LNCAP (cell line): ENCODE measurements around the gene ZNF684.
A peak's percentile ranks its signal among the peaks of the same experiment; 100 is the strongest.

Source experiments
- TF ChIP-seq, protein P1 (sequence below): fragments of 450-650 bp; IDR thresholded peaks from 2 replicates; pipeline ENCODE4 v1.5.1; 2017; ENCODE audit warnings: mild to moderate bottlenecking

ZNF684 gene

DNA sequence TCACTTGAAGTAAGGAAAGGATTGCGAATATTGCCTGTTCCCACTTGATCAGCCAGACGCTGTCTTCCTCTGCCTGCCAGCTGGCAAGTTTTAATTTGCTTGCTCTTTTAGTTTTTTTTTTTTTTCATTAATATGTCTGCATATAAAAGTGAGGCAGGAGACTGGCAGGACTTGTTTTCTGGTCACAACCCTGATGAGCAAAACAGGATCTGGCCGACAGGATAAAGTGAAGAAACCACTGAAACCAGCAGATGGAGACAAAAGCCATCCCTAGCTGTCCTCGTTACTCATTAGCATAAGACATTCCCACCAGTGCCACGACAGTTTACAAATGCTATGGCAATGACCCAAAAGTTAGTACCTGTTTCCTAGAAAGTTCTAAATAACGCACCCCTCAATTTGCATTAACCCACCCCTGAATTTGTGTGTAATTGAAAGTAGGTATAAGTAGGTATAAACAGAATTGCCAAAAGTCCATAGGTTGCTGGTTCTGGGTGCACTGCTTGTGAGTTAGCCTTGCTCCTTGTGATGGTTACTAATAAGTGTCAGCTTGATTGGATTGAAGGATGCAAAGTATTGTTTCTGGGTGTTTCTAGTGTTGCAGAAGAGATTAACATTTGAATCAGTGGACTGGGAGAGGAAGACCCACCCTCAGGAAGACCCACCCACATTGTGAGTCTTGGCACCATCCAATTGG is 60.8 kb downstream of the ZNF684 start:
- TF ChIP-seq, protein P1, sequence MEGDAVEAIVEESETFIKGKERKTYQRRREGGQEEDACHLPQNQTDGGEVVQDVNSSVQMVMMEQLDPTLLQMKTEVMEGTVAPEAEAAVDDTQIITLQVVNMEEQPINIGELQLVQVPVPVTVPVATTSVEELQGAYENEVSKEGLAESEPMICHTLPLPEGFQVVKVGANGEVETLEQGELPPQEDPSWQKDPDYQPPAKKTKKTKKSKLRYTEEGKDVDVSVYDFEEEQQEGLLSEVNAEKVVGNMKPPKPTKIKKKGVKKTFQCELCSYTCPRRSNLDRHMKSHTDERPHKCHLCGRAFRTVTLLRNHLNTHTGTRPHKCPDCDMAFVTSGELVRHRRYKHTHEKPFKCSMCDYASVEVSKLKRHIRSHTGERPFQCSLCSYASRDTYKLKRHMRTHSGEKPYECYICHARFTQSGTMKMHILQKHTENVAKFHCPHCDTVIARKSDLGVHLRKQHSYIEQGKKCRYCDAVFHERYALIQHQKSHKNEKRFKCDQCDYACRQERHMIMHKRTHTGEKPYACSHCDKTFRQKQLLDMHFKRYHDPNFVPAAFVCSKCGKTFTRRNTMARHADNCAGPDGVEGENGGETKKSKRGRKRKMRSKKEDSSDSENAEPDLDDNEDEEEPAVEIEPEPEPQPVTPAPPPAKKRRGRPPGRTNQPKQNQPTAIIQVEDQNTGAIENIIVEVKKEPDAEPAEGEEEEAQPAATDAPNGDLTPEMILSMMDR, result peak; percentile 73

DNA sequence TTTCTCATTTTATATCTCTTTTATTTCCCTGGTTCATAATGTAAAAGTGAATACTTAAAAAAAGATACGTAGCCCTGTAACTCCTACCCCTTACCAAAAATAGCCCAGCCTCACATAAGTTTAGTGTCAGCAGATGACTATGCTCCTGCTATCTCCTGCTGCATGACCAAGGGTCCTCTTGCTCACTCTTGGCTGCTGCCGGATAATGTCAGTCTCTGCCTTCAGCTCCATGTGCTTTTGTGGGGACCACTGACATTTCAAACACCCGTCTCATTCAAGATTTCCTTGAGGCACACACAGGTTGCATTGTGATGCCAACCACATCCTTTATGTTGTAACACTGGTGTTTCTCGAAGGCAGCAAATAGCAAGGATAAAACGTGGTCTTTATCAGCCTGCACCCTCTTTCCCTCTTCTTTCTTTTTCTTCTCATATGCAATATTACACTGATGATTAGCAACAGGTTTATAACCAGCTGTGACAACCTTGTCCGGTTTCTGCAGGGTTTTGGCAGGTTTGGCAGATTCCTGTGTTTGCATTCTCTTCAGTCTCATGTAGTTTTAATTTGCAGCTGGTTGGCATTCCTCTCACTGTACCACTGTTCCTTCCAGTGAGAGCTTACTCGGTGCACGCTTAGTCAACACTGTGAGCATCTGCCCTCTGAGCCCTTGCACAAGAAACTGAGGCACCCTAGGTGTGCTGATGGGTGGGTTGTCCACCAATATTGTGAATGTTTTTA is 62.2 kb downstream of the ZNF684 start:
- TF ChIP-seq, protein P1, result no peak

DNA sequence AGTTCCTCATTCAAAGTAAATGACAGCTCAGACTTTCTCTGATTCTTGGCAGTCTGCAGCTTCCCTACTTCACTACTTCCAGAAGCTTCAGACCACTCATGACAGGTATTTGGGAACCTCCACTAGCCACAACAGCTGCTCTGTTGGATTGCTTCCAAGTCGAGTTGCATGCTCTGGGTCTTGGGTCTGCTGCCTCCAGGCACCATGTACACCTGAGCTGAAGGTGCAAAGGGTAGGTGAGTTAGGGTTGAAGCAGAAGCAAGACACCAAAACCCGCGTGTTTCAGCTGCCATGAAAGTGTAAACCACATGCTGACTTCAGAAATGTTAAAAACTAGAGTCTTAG is 62.7 kb downstream of the ZNF684 start:
- TF ChIP-seq, protein P1, result no peak

DNA sequence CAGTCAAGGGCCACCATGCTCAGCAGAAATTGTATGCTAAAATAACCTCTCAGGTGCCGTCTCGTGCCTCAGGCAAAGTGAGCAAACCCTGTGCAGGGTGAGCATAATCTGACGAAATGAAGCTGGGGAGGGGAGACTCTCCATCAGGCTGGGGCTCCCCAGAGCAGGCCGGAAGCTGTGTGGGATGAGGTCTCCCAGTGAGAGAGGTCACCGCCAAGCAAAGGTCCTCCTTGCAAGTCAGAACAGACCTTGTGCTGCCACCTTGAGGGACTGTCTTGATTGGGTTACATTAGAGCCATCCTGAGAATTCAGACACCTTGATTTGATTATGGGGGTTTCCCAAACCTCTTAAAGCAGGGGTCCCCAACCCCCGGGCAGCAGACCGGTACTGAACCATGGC is 64.2 kb downstream of the ZNF684 start:
- TF ChIP-seq, protein P1, result no peak
